ENCODE results near the gene SGSM1.

DNA sequence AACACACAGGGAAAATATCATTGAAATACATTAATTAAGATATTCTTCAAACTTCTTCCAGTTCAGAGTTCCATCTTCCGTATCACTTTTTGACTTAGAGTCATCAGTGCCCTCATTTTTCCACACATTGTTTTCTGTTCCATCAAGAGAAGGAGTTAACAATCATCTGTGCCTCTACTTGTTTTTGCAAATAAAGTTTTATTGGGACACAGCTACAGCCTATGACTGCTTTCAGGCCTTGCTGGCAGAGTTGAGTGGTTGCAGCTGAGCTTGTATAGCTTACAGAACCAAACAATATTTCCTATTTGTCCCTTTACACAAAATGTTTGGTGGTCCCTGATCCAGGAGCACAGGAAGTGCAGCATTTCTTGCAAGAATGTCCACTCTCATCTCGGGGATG, 51.6 kb downstream of the SGSM1 start:
- TF ChIP-seq, protein P1, sequence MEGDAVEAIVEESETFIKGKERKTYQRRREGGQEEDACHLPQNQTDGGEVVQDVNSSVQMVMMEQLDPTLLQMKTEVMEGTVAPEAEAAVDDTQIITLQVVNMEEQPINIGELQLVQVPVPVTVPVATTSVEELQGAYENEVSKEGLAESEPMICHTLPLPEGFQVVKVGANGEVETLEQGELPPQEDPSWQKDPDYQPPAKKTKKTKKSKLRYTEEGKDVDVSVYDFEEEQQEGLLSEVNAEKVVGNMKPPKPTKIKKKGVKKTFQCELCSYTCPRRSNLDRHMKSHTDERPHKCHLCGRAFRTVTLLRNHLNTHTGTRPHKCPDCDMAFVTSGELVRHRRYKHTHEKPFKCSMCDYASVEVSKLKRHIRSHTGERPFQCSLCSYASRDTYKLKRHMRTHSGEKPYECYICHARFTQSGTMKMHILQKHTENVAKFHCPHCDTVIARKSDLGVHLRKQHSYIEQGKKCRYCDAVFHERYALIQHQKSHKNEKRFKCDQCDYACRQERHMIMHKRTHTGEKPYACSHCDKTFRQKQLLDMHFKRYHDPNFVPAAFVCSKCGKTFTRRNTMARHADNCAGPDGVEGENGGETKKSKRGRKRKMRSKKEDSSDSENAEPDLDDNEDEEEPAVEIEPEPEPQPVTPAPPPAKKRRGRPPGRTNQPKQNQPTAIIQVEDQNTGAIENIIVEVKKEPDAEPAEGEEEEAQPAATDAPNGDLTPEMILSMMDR (IDR thresholded peaks at IDR 0.05), result no peak
- TF ChIP-seq POLR2A (IDR thresholded peaks at IDR 0.05), result no peak
